Spleen (tissue), 11 donors: Measurements from ENCODE around the gene CHST8. TPM values are rescaled to one million over a fixed set of nuclear protein-coding genes. Genes with fewer than 3 reads are reported as not detected.
A peak's percentile ranks its signal among the peaks of the same experiment; 100 is the strongest.

Source experiments
- DNase-seq: peaks from one replicate; pipeline ENCODE4 v3.0.0-alpha.2; 2020
- H3K27ac ChIP-seq, 8 donors: fragments of 200-600 bp; sonication (generic) in 7 of 8; 1 replicate in 4 of 8; 2 replicates in 4 of 8; pipeline versions ENCODE4 v1.5.0 to v1.8.0; 2016 to 2021; ENCODE audit warnings: inconsistent platforms in 4 of 8, mild to moderate bottlenecking in 4 of 8, moderate library complexity in 1 of 8
- H3K27me3 ChIP-seq, 7 donors: fragments of 200-600 bp; sonication (generic) in 6 of 7; replicated peaks in 1 of 7; 1 replicate in 4 of 7; 2 replicates in 3 of 7; pipeline versions ENCODE4 v1.5.0 to v1.8.0; 2016 to 2021; ENCODE audit warnings: inconsistent platforms in 3 of 7, mild to moderate bottlenecking in 1 of 7
- H3K36me3 ChIP-seq, 6 donors: fragments of 200-600 bp; sonication (generic) in 5 of 6; 1 replicate in 4 of 6; 2 replicates in 2 of 6; pipeline versions ENCODE4 v1.5.0 to v1.8.0; 2016 to 2021; ENCODE audit warnings: inconsistent platforms in 2 of 6
- H3K4me1 ChIP-seq, 6 donors: fragments of 200-600 bp; sonication (generic) in 5 of 6; 1 replicate in 3 of 6; 2 replicates in 3 of 6; pipeline versions ENCODE4 v1.5.0 to v1.8.0; 2016 to 2021; ENCODE audit warnings: inconsistent platforms in 3 of 6
- H3K4me3 ChIP-seq, 8 donors: fragments of 200-600 bp; sonication (generic) in 7 of 8; 1 replicate in 4 of 8; 2 replicates in 4 of 8; pipeline versions ENCODE4 v1.5.0 to v1.8.0; 2016 to 2021; ENCODE audit warnings: inconsistent platforms in 4 of 8, mild to moderate bottlenecking in 4 of 8, moderate library complexity in 2 of 8
- H3K9me3 ChIP-seq, 8 donors: fragments of 200-600 bp; sonication (generic) in 7 of 8; 1 replicate in 4 of 8; 2 replicates in 4 of 8; pipeline versions ENCODE4 v1.5.0 to v1.8.0; 2016 to 2021; ENCODE audit warnings: inconsistent platforms in 4 of 8
- CTCF ChIP-seq, 11 experiments: fragments of 200-600 bp in 7 of 11; fragments of 450-650 bp in 4 of 11; sonication (generic) in 4 of 11; IDR thresholded peaks in 8 of 11; conservative IDR thresholded peaks in 3 of 11; 1 replicate in 7 of 11; 2 replicates in 4 of 11; pipeline versions ENCODE4 v1.4.0 to v1.8.0; 2016 to 2021; ENCODE audit warnings: antibody characterized with exemption in 11 of 11, inconsistent platforms in 4 of 11, mild to moderate bottlenecking in 1 of 11
- POLR2A ChIP-seq, 3 donors: fragments of 450-650 bp; IDR thresholded peaks; one replicate each; pipeline ENCODE4 v1.5.1; 2017; ENCODE audit warnings: antibody characterized with exemption in 3 of 3, mild to moderate bottlenecking in 1 of 3
- POLR2AphosphoS5 ChIP-seq, 3 donors: sonication (generic); formaldehyde crosslinking; IDR thresholded peaks; one replicate each; pipeline ENCODE4 v1.5.1; 2017; ENCODE audit warnings: antibody characterized with exemption in 3 of 3
- WGBS, 5 donors: extraction: QIAGEN DNeasy Blood & Tissue Kit in 3 of 5; methylation state at CpG; one replicate each; pipeline versions ENCODE4 v1.1.5 to v1.1.7; 2013 to 2018; 5-methylcytosine and 5-hydroxymethylcytosine counted together
- intact Hi-C: fragments of 100-400 bp; cut with DNase I; formaldehyde crosslinking; loops from one replicate; pipeline ENCODE4 v1.15.0; 2023; ENCODE audit warnings: low total_unique reads
- polyA plus RNA-seq, 3 donors: library from polyadenylated mRNA; stranded (reverse); fragments of 200-250 nt; gene quantifications; one replicate each; pipeline ENCODE4 v1.2.1, GENCODE V29; 2013
- total RNA-seq, 7 donors: library from RNA; depleted of rRNA in 3 of 7; stranded (reverse); fragments of >200 nt in 3 of 7; fragmentation: NEBNext Ultra II Directional in 4 of 7; extraction: Animal tissue kit (Norgen Biotek cat#: 25700) in 4 of 7; gene quantifications; one replicate each; pipeline versions ENCODE4 v1.1.0 to v1.2.1, GENCODE V29; 2016 to 2021
- donor health status: healthy with polysubstance abuse.
- donor health status: DM: no; HTN: no; CAD: no; lungs with moderate emphysema.
- donor health status: DM: no; HTN: no; CAD: no.
- donor health status: Bipolar disorder and iron deficiency.
- donor health status: healthy.
- donor health status: DM: no; HTN: no; CAD: no.
- donor health status: DM: yes; HTN: yes; CAD: no.

The CHST8 gene
- total and polyA plus RNA-seq, 10 donors: 0.43 to 4.0 (median 1.6) TPM

- peaks cover 0 to 8% (median 0%) of the 10 kb centered on the region in 6 donors for H3K4me1 ChIP-seq
- intact Hi-C loops: no loop called here
- H3K27ac ChIP-seq: no peak overlapping the region
- no peak overlapping the region for H3K4me3 ChIP-seq
- no peaks in the 10 kb centered on the region for H3K9me3 ChIP-seq
- peaks cover 0 to 59% (median 5%) of the 10 kb centered on the region in 7 donors for H3K27me3 ChIP-seq
- no peaks in the 10 kb centered on the region for H3K36me3 ChIP-seq
- TF ChIP-seq POLR2A (IDR thresholded peaks at IDR 0.05) (no peak), CTCF (IDR thresholded peaks at IDR 0.05 in 8 of 11, conservative IDR thresholded peaks at IDR 0.05 in 3 of 11) (no peak), POLR2AphosphoS5 (IDR thresholded peaks at IDR 0.05) (no peak)
- peak; percentile 59 for DNase-seq
- WGBS, 5 donors: 70 to 84% (median 77%) methylated on average over 6 to 12 of the region's 12 CpGs
Observed at GRCh38 chr19:33688171-33688992, 66.6 kb downstream of the CHST8 start.

- Histone ChIP-seq H3K27ac (no peak overlapping the region), H3K36me3 (no peaks in the 10 kb centered on the region), H3K4me1 (peaks cover 0 to 6% (median 0%) of the 10 kb centered on the region in 6 donors), H3K27me3 (peaks cover 0 to 50% (median 5%) of the 10 kb centered on the region in 7 donors), H3K4me3 (no peak overlapping the region), H3K9me3 (no peaks in the 10 kb centered on the region)
- WGBS, 5 donors: 79 to 94% (median 91%) methylated on average over 12 to 18 of the region's 18 CpGs
- no peak for TF ChIP-seq POLR2AphosphoS5 (IDR thresholded peaks at IDR 0.05)
- TF ChIP-seq POLR2A (IDR thresholded peaks at IDR 0.05): no peak
- no peak for TF ChIP-seq CTCF (IDR thresholded peaks at IDR 0.05 in 8 of 11, conservative IDR thresholded peaks at IDR 0.05 in 3 of 11)
- DNase-seq: peak; percentile 55
- intact Hi-C loops: no loop called here
Observed at GRCh38 chr19:33689138-33689746, 67.5 kb downstream of the CHST8 start.

- no peaks in the 10 kb centered on the region for H3K9me3 ChIP-seq
- intact Hi-C loops: no loop called here
- peak; percentile 37 for DNase-seq
- TF ChIP-seq CTCF (IDR thresholded peaks at IDR 0.05 in 8 of 11, conservative IDR thresholded peaks at IDR 0.05 in 3 of 11) (no peak), POLR2A (IDR thresholded peaks at IDR 0.05) (no peak), POLR2AphosphoS5 (IDR thresholded peaks at IDR 0.05) (no peak)
- peaks cover 0 to under 1% (median 0%) of the 10 kb centered on the region in 6 donors for H3K4me1 ChIP-seq
- WGBS, 5 donors: 63 to 71% (median 66%) methylated on average over 5 of the region's 5 CpGs
- H3K27me3 ChIP-seq: peaks cover 0 to 44% (median 3%) of the 10 kb centered on the region in 7 donors
- no peak overlapping the region for H3K4me3 ChIP-seq
- no peak overlapping the region for H3K27ac ChIP-seq
- no peaks in the 10 kb centered on the region for H3K36me3 ChIP-seq
Observed at GRCh38 chr19:33689868-33690267, 68.1 kb downstream of the CHST8 start.
